Measurements from ENCODE around the gene BMAL1. TPM values are rescaled to one million over a fixed set of nuclear protein-coding genes. Genes with fewer than 3 reads are reported as not detected.

The BMAL1 gene
- polyA plus RNA-seq, 1 experiment: 12.5 TPM

- ChIA-PET POLR2A (interaction anchor here (0.6 to 2.1 kb wide), 3 partner anchors 123 to 221 kb away, joined by 3 to 19 read pairs (median 4); no protein-coding TSS in a partner anchor), CTCF (interaction anchor here (1.0 to 8.4 kb wide), 6 partner anchors 15 to 376 kb away, joined by 3 to 106 read pairs (median 6); no protein-coding TSS in a partner anchor)
- no peak for TF ChIP-seq CTCF (IDR thresholded peaks at IDR 0.05; ENCODE audit: low read depth, low read length)
- Histone ChIP-seq H3K4me3 (ENCODE audit: low read depth, low read length) (no peak overlapping the region; the same call in 1 of the 2 replicates), H3K27ac (ENCODE audit: low read depth, low read length) (peak overlapping the region; percentile 97), H3K9me3 (ENCODE audit: control insufficient read depth, insufficient read depth, low read length) (no peaks in the 10 kb centered on the region), H3K27me3 (ENCODE audit: control insufficient read depth, insufficient read depth, low read length) (no peaks in the 10 kb centered on the region)
- DNase-seq (ENCODE audit: low read depth, low spot score): peak; percentile 96
Observed at GRCh38 chr11:13339195-13340153, 61.9 kb downstream of the BMAL1 start.

GRCh38 chr11:13341026-13341425 is 63.4 kb downstream of the BMAL1 start:
- Histone ChIP-seq H3K4me3 (ENCODE audit: low read depth, low read length) (no peak overlapping the region), H3K27ac (ENCODE audit: low read depth, low read length) (no peak overlapping the region), H3K27me3 (ENCODE audit: control insufficient read depth, insufficient read depth, low read length) (no peaks in the 10 kb centered on the region), H3K9me3 (ENCODE audit: control insufficient read depth, insufficient read depth, low read length) (no peaks in the 10 kb centered on the region)
- ChIA-PET CTCF (interaction anchor here (1.1 to 8.4 kb wide), 2 partner anchors 131 to 132 kb away, joined by 5 to 106 read pairs; no protein-coding TSS in a partner anchor), POLR2A (no interaction called here)
- DNase-seq (ENCODE audit: low read depth, low spot score): no peak
- TF ChIP-seq CTCF (IDR thresholded peaks at IDR 0.05; ENCODE audit: low read depth, low read length): no peak

GRCh38 chr11:13343067-13343466 is 65.5 kb downstream of the BMAL1 start:
- TF ChIP-seq CTCF (IDR thresholded peaks at IDR 0.05; ENCODE audit: low read depth, low read length): no peak
- CTCF ChIA-PET: interaction anchor here (0.7 to 6.4 kb wide), 15 partner anchors 8 to 379 kb away, joined by 3 to 148 read pairs (median 4); no protein-coding TSS in a partner anchor
- Histone ChIP-seq H3K9me3 (ENCODE audit: control insufficient read depth, insufficient read depth, low read length) (no peaks in the 10 kb centered on the region), H3K4me3 (ENCODE audit: low read depth, low read length) (no peak overlapping the region), H3K27me3 (ENCODE audit: control insufficient read depth, insufficient read depth, low read length) (no peaks in the 10 kb centered on the region), H3K27ac (ENCODE audit: low read depth, low read length) (no peak overlapping the region)
- POLR2A ChIA-PET: no interaction called here
- DNase-seq (ENCODE audit: low read depth, low spot score): no peak

GRCh38 chr11:13343931-13344717 is 66.5 kb downstream of the BMAL1 start:
- ChIA-PET POLR2A (no interaction called here), CTCF (interaction anchor here (0.7 to 6.4 kb wide), 24 partner anchors 8 to 384 kb away, joined by 3 to 148 read pairs (median 4); no protein-coding TSS in a partner anchor)
- Histone ChIP-seq H3K4me3 (ENCODE audit: low read depth, low read length) (no peak overlapping the region), H3K27me3 (ENCODE audit: control insufficient read depth, insufficient read depth, low read length) (no peaks in the 10 kb centered on the region), H3K27ac (ENCODE audit: low read depth, low read length) (no peak overlapping the region), H3K9me3 (ENCODE audit: control insufficient read depth, insufficient read depth, low read length) (no peaks in the 10 kb centered on the region)
- DNase-seq (ENCODE audit: low read depth, low spot score): peak; percentile 47
- peak; percentile 88 for TF ChIP-seq CTCF (IDR thresholded peaks at IDR 0.05; ENCODE audit: low read depth, low read length)
